GM10266 (cell line): ENCODE measurements around the gene TLK2.
"Not testable (repeated sequence)": the region's sequence is repeated elsewhere in the genome, so short reads cannot be mapped to it uniquely, and the experiment has no call there.

Source experiments
- DNase-seq: peaks from one replicate; pipeline ENCODE4 v3.0.0; 2012; ENCODE audit errors: extremely low spot score
- CTCF ChIP-seq: IDR thresholded peaks from 2 replicates; pipeline ENCODE4 v1.5.1; 2012; ENCODE audit warnings: mild to moderate bottlenecking, low read depth; ENCODE audit not compliant: control insufficient read depth, insufficient read depth; ENCODE audit errors: missing control alignments

TLK2 gene

GRCh38 chr17:62587554-62587953, 108.9 kb downstream of the TLK2 start:
- DNase-seq, result no peak
- no peak for TF ChIP-seq CTCF

GRCh38 chr17:62588109-62588508, 109.5 kb downstream of the TLK2 start:
- no peak for TF ChIP-seq CTCF
- no peak for DNase-seq

GRCh38 chr17:62591333-62591732, 112.7 kb downstream of the TLK2 start:
- no peak for DNase-seq
- no peak for TF ChIP-seq CTCF

- DNase-seq, result not testable (repeated sequence)
Observed at GRCh38 chr17:62591822-62592221, 113.2 kb downstream of the TLK2 start.

- no peak for DNase-seq
- TF ChIP-seq CTCF, result peak; percentile 8
Observed at GRCh38 chr17:62592341-62593099, 113.9 kb downstream of the TLK2 start.

- TF ChIP-seq CTCF, result no peak
- DNase-seq, result no peak
Observed at GRCh38 chr17:62595484-62595883, 116.9 kb downstream of the TLK2 start.

GRCh38 chr17:62596662-62597061, 118.0 kb downstream of the TLK2 start:
- TF ChIP-seq CTCF, result no peak

GRCh38 chr17:62597150-62597549, 118.5 kb downstream of the TLK2 start:
- DNase-seq, result no peak
- no peak for TF ChIP-seq CTCF

More at GRCh38 chr17:62596662-62597061, 118.0 kb downstream of the TLK2 start:
- no peak for DNase-seq
